ENCODE results near the gene CERS3.

- TF ChIP-seq CTCF (IDR thresholded peaks at IDR 0.05), result no peak
- no peak for TF ChIP-seq POLR2A (IDR thresholded peaks at IDR 0.05)
These were observed 89.2 kb downstream of the CERS3 start for GRCh38 chr15:100439514-100439913.
